Mammary epithelial cell (primary cell): ENCODE measurements around the gene ZMYM3.

ENCODE experiments used
- EZH2 ChIP-seq: IDR thresholded peaks from 2 replicates; pipeline ENCODE4 v1.6.1; 2012; ENCODE audit warnings: low read length, inconsistent platforms, borderline replicate concordance
- TF ChIP-seq, protein P1 (sequence below), 2 donors: IDR thresholded peaks in 1 of 2; conservative IDR thresholded peaks in 1 of 2; 2 replicates each; pipeline ENCODE4 v1.5.1; 2011 to 2012; ENCODE audit warnings: inconsistent platforms in 2 of 2, low read length in 2 of 2, mild to moderate bottlenecking in 2 of 2, control low read depth in 1 of 2, low read depth in 1 of 2; ENCODE audit not compliant: insufficient read depth in 1 of 2; ENCODE audit errors: extremely low read depth in 1 of 2

DNA sequence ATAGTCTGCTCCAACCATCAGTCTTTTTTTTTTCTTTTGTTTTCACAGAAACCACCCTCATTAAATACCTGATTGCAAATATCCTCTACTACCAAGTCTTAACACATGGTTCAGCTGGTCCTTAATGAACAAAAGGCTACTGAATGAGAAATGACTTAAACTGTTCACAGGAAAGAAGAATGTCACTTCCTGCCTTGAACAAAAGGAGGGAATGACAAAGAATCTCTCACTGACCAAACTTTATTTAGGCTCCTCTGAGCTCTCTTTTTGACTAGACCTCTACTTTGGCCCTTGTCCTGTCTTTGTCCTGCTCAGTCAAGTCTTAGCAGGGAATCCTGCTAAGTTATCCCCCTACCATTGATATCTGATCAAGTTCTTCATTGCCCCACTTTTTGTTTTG is 62.7 kb downstream of the ZMYM3 start:
- TF ChIP-seq, protein P1, sequence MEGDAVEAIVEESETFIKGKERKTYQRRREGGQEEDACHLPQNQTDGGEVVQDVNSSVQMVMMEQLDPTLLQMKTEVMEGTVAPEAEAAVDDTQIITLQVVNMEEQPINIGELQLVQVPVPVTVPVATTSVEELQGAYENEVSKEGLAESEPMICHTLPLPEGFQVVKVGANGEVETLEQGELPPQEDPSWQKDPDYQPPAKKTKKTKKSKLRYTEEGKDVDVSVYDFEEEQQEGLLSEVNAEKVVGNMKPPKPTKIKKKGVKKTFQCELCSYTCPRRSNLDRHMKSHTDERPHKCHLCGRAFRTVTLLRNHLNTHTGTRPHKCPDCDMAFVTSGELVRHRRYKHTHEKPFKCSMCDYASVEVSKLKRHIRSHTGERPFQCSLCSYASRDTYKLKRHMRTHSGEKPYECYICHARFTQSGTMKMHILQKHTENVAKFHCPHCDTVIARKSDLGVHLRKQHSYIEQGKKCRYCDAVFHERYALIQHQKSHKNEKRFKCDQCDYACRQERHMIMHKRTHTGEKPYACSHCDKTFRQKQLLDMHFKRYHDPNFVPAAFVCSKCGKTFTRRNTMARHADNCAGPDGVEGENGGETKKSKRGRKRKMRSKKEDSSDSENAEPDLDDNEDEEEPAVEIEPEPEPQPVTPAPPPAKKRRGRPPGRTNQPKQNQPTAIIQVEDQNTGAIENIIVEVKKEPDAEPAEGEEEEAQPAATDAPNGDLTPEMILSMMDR (conservative IDR thresholded peaks at IDR 0.05 in 1 of 2, IDR thresholded peaks at IDR 0.05 in 1 of 2; ENCODE audit: extremely low read depth in 1 of 2, insufficient read depth in 1 of 2, low read depth in 1 of 2, low read length in 2 of 2) = no peak
- TF ChIP-seq EZH2 = no peak
